ENCODE results near the gene TMEM125.
A peak's percentile ranks its signal among the peaks of the same experiment; 100 is the strongest.

TMEM125 gene

GRCh38 chr1:43269627-43270375, at the start of gene TMEM125:
Gene TMEM125 (plus strand): TSS chr1:43269983. CDS start chr1:43272723, 2,740 bp downstream.
- DNase-seq (ENCODE audit: low spot score) = no peak

- DNase-seq (ENCODE audit: low spot score) = no peak
These were observed 48.6 kb upstream of the TMEM125 start for GRCh38 chr1:43220905-43221778.

GRCh38 chr1:43221797-43222196, 48.0 kb upstream of the TMEM125 start:
- DNase-seq (ENCODE audit: low spot score) = no peak

- no peak for DNase-seq (ENCODE audit: low spot score)
These were observed 46.9 kb upstream of the TMEM125 start for GRCh38 chr1:43222879-43223278.

GRCh38 chr1:43225168-43225567, 44.6 kb upstream of the TMEM125 start:
- no peak for DNase-seq (ENCODE audit: low spot score)

GRCh38 chr1:43227143-43227764, 42.5 kb upstream of the TMEM125 start:
- DNase-seq (ENCODE audit: low spot score) = peak; percentile 77

GRCh38 chr1:43229826-43230780, 39.7 kb upstream of the TMEM125 start:
- no peak for DNase-seq (ENCODE audit: low spot score)

GRCh38 chr1:43232074-43232473, 37.7 kb upstream of the TMEM125 start:
- DNase-seq (ENCODE audit: low spot score) = no peak

GRCh38 chr1:43232482-43232881, 37.3 kb upstream of the TMEM125 start:
- DNase-seq (ENCODE audit: low spot score) = no peak

GRCh38 chr1:43233631-43234030, 36.2 kb upstream of the TMEM125 start:
- DNase-seq (ENCODE audit: low spot score) = no peak

GRCh38 chr1:43234267-43234666, 35.5 kb upstream of the TMEM125 start:
- no peak for DNase-seq (ENCODE audit: low spot score)

GRCh38 chr1:43235040-43235439, 34.7 kb upstream of the TMEM125 start:
- DNase-seq (ENCODE audit: low spot score) = no peak

GRCh38 chr1:43235451-43236121, 34.2 kb upstream of the TMEM125 start:
- DNase-seq (ENCODE audit: low spot score) = no peak

GRCh38 chr1:43237121-43237520, 32.7 kb upstream of the TMEM125 start:
- DNase-seq (ENCODE audit: low spot score) = no peak

- no peak for DNase-seq (ENCODE audit: low spot score)
These were observed 31.7 kb upstream of the TMEM125 start for GRCh38 chr1:43238085-43238484.

GRCh38 chr1:43238991-43239469, 30.8 kb upstream of the TMEM125 start:
- DNase-seq (ENCODE audit: low spot score) = no peak

- no peak for DNase-seq (ENCODE audit: low spot score)
These were observed 30.3 kb upstream of the TMEM125 start for GRCh38 chr1:43239484-43239883.

GRCh38 chr1:43241413-43241836, 28.4 kb upstream of the TMEM125 start:
- DNase-seq (ENCODE audit: low spot score) = no peak

- no peak for DNase-seq (ENCODE audit: low spot score)
These were observed 26.5 kb upstream of the TMEM125 start for GRCh38 chr1:43243299-43243698.

- DNase-seq (ENCODE audit: low spot score) = no peak
These were observed 23.1 kb upstream of the TMEM125 start for GRCh38 chr1:43246466-43247213.

Data from CD4-positive, alpha-beta T cell treated with Interleukin-2 at 100 ng/mL for 4 hours (primary cell).